Measurements from ENCODE around the gene PMVK. TPM values are rescaled to one million over a fixed set of nuclear protein-coding genes. Genes with fewer than 3 reads are reported as not detected.

PMVK gene
- total and polyA plus RNA-seq, 2 of the 4 experiments (the other 2 are of a cell fraction), result 9.0 to 28.1 TPM

GRCh38 chr1:154899041-154899440 is 37.5 kb downstream of the PMVK start:
- no peak for DNase-seq
- dilution Hi-C loops (cut with HindIII; ENCODE audit: low sequenced_read_pairs, unreplicated experiment), result no loop called here
- H3K79me1 ChIP-seq (ENCODE audit: low read depth in 1 of 2, low read length in 2 of 2), result no peaks in the 10 kb centered on the region
- no peak for ATAC-seq (ENCODE audit: low read depth)
- H4K5ac ChIP-seq (ENCODE audit: low read depth, low read length), result no peak overlapping the region
- H3K18ac ChIP-seq (ENCODE audit: low read depth, low read length), result no peak overlapping the region
- no peak overlapping the region for H2AK9ac ChIP-seq (replicated peaks; ENCODE audit: low read depth, low read length, poor library complexity)
- no peak overlapping the region for H2BK120ac ChIP-seq (ENCODE audit: low read depth, low read length)
- H3K27ac ChIP-seq (ENCODE audit: insufficient read depth, low read length), result no peak overlapping the region
- intact Hi-C loops (cut with micrococcal nuclease), result no loop called here
- no peak overlapping the region for H3K14ac ChIP-seq (replicated peaks; ENCODE audit: low read depth, low read length)
- no peak overlapping the region for H3K56ac ChIP-seq (ENCODE audit: extremely low read depth, insufficient read depth, low read length)
- no peak for TF ChIP-seq MXI1 (IDR thresholded peaks at IDR 0.05; ENCODE audit: borderline replicate concordance, low read depth, low read length)
- TF ChIP-seq MAZ (IDR thresholded peaks at IDR 0.05; ENCODE audit: borderline replicate concordance, low read depth, low read length), result no peak
- TF ChIP-seq ELK1 (IDR thresholded peaks at IDR 0.05; ENCODE audit: borderline replicate concordance, low read depth, low read length), result no peak
- TF ChIP-seq SMC3 (IDR thresholded peaks at IDR 0.05; ENCODE audit: low read depth, low read length), result no peak
- no peak for TF ChIP-seq MAFK (IDR thresholded peaks at IDR 0.05; ENCODE audit: low read depth, low read length)
- TF ChIP-seq CEBPB (IDR thresholded peaks at IDR 0.05; ENCODE audit: low read depth, low read length), result no peak
- no peak for TF ChIP-seq USF2 (IDR thresholded peaks at IDR 0.05; ENCODE audit: low read depth, low read length)
- no peak for TF ChIP-seq CTCF (conservative IDR thresholded peaks at IDR 0.05; ENCODE audit: low read depth, low read length)
- no peak for TF ChIP-seq BHLHE40 (IDR thresholded peaks at IDR 0.05; ENCODE audit: low read depth, low read length)
- TF ChIP-seq NFE2L2 (IDR thresholded peaks at IDR 0.05; ENCODE audit: low read depth, low read length), result no peak
- TF ChIP-seq RCOR1 (IDR thresholded peaks at IDR 0.05; ENCODE audit: insufficient replicate concordance, low read length), result no peak
- TF ChIP-seq RFX5 (IDR thresholded peaks at IDR 0.05; ENCODE audit: low read depth, low read length), result no peak
- TF ChIP-seq FOS (IDR thresholded peaks at IDR 0.05; ENCODE audit: low read depth, low read length), result no peak
- TF ChIP-seq POLR2A (IDR thresholded peaks at IDR 0.05; ENCODE audit: low read depth, low read length), result no peak
- TF ChIP-seq CHD1 (IDR thresholded peaks at IDR 0.05; ENCODE audit: low read depth, low read length), result no peak
- TF ChIP-seq RAD21 (IDR thresholded peaks at IDR 0.05; ENCODE audit: low read length), result no peak
- WGBS, 2 experiments (ENCODE audit: extremely low coverage in 2 of 2, insufficient read length in 1 of 2), result 67% methylated on average over 1 of the region's 6 CpGs; no CpG with 5 or more reads in 1 of the 2 experiments
- no peak overlapping the region for H2BK20ac ChIP-seq (ENCODE audit: low read depth, low read length)
- H3K9me1 ChIP-seq (ENCODE audit: insufficient read depth, low read length), result no peaks in the 10 kb centered on the region
- H3K4me2 ChIP-seq (ENCODE audit: low read depth, low read length), result no peak overlapping the region
- H3K27me3 ChIP-seq (ENCODE audit: control insufficient read depth, insufficient read depth, low read length), result peaks cover 48% of the 10 kb centered on the region
- no peak overlapping the region for H2AK5ac ChIP-seq (ENCODE audit: low read depth, low read length)
- no peak overlapping the region for H4K91ac ChIP-seq (ENCODE audit: insufficient read depth, low read depth, low read length)
- H3K4me1 ChIP-seq (ENCODE audit: control insufficient read depth, insufficient read depth, low read length), result no peaks in the 10 kb centered on the region; the same call in 1 of the 2 replicates
- ChIA-PET POLR2A (ENCODE audit: unreplicated experiment) (no interaction called here), CTCF (no interaction called here)
- no peaks in the 10 kb centered on the region for H4K20me1 ChIP-seq (ENCODE audit: insufficient read depth, low read length)
- H2BK5ac ChIP-seq (ENCODE audit: low read depth, low read length, poor library complexity, severe bottlenecking), result no peak overlapping the region
- no peak overlapping the region for H2AFZ ChIP-seq (replicated peaks; ENCODE audit: low read length, poor library complexity)
- BruUV-seq (replicated peaks), result no TSS peak
- H2BK15ac ChIP-seq (ENCODE audit: low read depth, low read length), result no peak overlapping the region
- in situ Hi-C loops (cut with MboI; ENCODE audit: low sequenced_read_pairs), result no loop called here
- no peak overlapping the region for H3K4me3 ChIP-seq (ENCODE audit: insufficient read depth, low read depth, low read length)
- no peak overlapping the region for H4K8ac ChIP-seq (ENCODE audit: low read depth in 2 of 2, low read length in 2 of 2)
- H3K9me3 ChIP-seq (ENCODE audit: control insufficient read depth, insufficient read depth, low read length), result no peaks in the 10 kb centered on the region
- H3K23ac ChIP-seq (ENCODE audit: low read depth, low read length), result no peak overlapping the region
- no peak overlapping the region for H3K9ac ChIP-seq (ENCODE audit: low read depth, low read length)
- H3K36me3 ChIP-seq (ENCODE audit: control insufficient read depth, insufficient read depth, low read length), result no peaks in the 10 kb centered on the region
- no peak overlapping the region for H3K4ac ChIP-seq (ENCODE audit: low read depth, low read length)

All from IMR-90 (cell line).